Smooth muscle cell (in vitro differentiated cells): ENCODE measurements around the gene GLT8D1. TPM values are rescaled to one million over a fixed set of nuclear protein-coding genes. Genes with fewer than 3 reads are reported as not detected.

Experiments
- DNase-seq: peaks from one replicate; lab custom pipeline; 2025; ENCODE audit not compliant: unreplicated experiment; lab: John Stamatoyannopoulos, UW
- H2AFZ ChIP-seq: fragments of 200-600 bp; sonication (generic); 2 replicates; pipeline ENCODE4 v1.6.0; 2016; ENCODE audit warnings: antibody characterized with exemption, low read depth, mild to moderate bottlenecking
- H3F3A ChIP-seq: fragments of 200-600 bp; sonication (generic); 2 replicates; pipeline ENCODE4 v1.6.0; 2017; ENCODE audit warnings: antibody characterized with exemption, low read depth
- H3K27ac ChIP-seq: fragments of 200-600 bp; sonication (generic); 2 replicates; pipeline ENCODE4 v1.5.1; 2016; ENCODE audit warnings: low read depth, mild to moderate bottlenecking
- H3K27me3 ChIP-seq: fragments of 200-600 bp; sonication (generic); 2 replicates; pipeline ENCODE4 v1.6.1; 2016; ENCODE audit warnings: low read depth, mild to moderate bottlenecking
- H3K36me3 ChIP-seq: fragments of 200-600 bp; sonication (generic); 2 replicates; pipeline ENCODE4 v1.5.1; 2016; ENCODE audit warnings: low read depth
- H3K4me1 ChIP-seq: fragments of 200-600 bp; sonication (generic); 2 replicates; pipeline ENCODE4 v1.5.1; 2016; ENCODE audit warnings: low read depth
- H3K4me2 ChIP-seq: fragments of 200-600 bp; sonication (generic); 2 replicates; pipeline ENCODE4 v1.6.0; 2016; ENCODE audit warnings: mild to moderate bottlenecking
- H3K4me3 ChIP-seq: fragments of 200-600 bp; sonication (generic); 2 replicates; pipeline ENCODE4 v1.5.1; 2016; ENCODE audit warnings: mild to moderate bottlenecking
- H3K79me2 ChIP-seq: fragments of 200-600 bp; sonication (generic); 2 replicates; pipeline ENCODE4 v1.6.0; 2016; ENCODE audit warnings: low read depth, mild to moderate bottlenecking
- H3K9ac ChIP-seq: fragments of 200-600 bp; sonication (generic); 2 replicates; pipeline ENCODE4 v1.6.0; 2016; ENCODE audit warnings: low read depth
- H3K9me3 ChIP-seq: fragments of 200-600 bp; sonication (generic); replicated peaks from 2 replicates; pipeline ENCODE4 v1.5.1; 2016; ENCODE audit warnings: low read depth
- H4K20me1 ChIP-seq: fragments of 200-600 bp; sonication (generic); 2 replicates; pipeline ENCODE4 v1.6.0; 2016; ENCODE audit warnings: low read depth
- CTCF ChIP-seq: fragments of 200-600 bp; sonication (generic); IDR thresholded peaks from 2 replicates; pipeline ENCODE4 v1.5.1; 2017; ENCODE audit warnings: borderline replicate concordance, mild to moderate bottlenecking, antibody characterized with exemption; ENCODE audit not compliant: insufficient read depth, poor library complexity, severe bottlenecking
- WGBS: methylation state at CpG from one replicate; pipeline ENCODE4 v1.1.7; 2016; ENCODE audit warnings: low lambda C conversion rate; 5-methylcytosine and 5-hydroxymethylcytosine counted together
- polyA plus RNA-seq: library from polyadenylated mRNA; unstranded; fragments of >200 nt; fragmentation: Nextera tagmentation; extraction: Ambion mirVana; gene quantifications from 2 replicates; pipeline ENCODE4 v1.2.1, GENCODE V29; 2016
- total RNA-seq: library from RNA; depleted of rRNA; stranded (reverse); fragments of >200 nt; gene quantifications from 2 replicates; pipeline ENCODE4 v1.2.3, GENCODE V29; 2014

Gene GLT8D1
- total and polyA plus RNA-seq, 2 experiments from 2014 or later, result 110 to 126 TPM

- H3K4me3 ChIP-seq, result peak overlapping the region; percentile 99
- peaks cover 13% of the 10 kb centered on the region for H3K36me3 ChIP-seq
- DNase-seq, result no peak
- peak overlapping the region; percentile 97 for H3K4me2 ChIP-seq
- H3F3A ChIP-seq, result peaks cover 18% of the 10 kb centered on the region
- peaks cover 24% of the 10 kb centered on the region for H3K4me1 ChIP-seq
- H3K27ac ChIP-seq, result peak overlapping the region; percentile 96
- H4K20me1 ChIP-seq, result peaks cover 25% of the 10 kb centered on the region
- peaks cover 92% of the 10 kb centered on the region for H3K79me2 ChIP-seq
- H3K9me3 ChIP-seq, result no peaks in the 10 kb centered on the region
- no peaks in the 10 kb centered on the region for H3K27me3 ChIP-seq
- H3K9ac ChIP-seq, result no peak overlapping the region
- 95% methylated on average over 5 of the region's 5 CpGs for WGBS
- no peak overlapping the region for H2AFZ ChIP-seq
- no peak for TF ChIP-seq CTCF
Measured at GRCh38 chr3:52684184-52684583, 21.4 kb downstream of the GLT8D1 start.

- Histone ChIP-seq H3K4me3 (no peak overlapping the region), H3K79me2 (peaks cover 91% of the 10 kb centered on the region), H4K20me1 (peaks cover 25% of the 10 kb centered on the region), H3K4me2 (no peak overlapping the region), H3K27ac (no peak overlapping the region), H3K9ac (no peak overlapping the region), H3K9me3 (no peaks in the 10 kb centered on the region), H3K36me3 (peaks cover 11% of the 10 kb centered on the region), H3K27me3 (no peaks in the 10 kb centered on the region), H2AFZ (no peak overlapping the region), H3F3A (peaks cover 13% of the 10 kb centered on the region), H3K4me1 (peaks cover 24% of the 10 kb centered on the region)
- no peak for DNase-seq
- no peak for TF ChIP-seq CTCF
- 97% methylated on average over 6 of the region's 6 CpGs for WGBS
Measured at GRCh38 chr3:52683611-52684010, 22.0 kb downstream of the GLT8D1 start.

- Histone ChIP-seq H3K36me3 (peaks cover 18% of the 10 kb centered on the region), H2AFZ (no peak overlapping the region), H3K4me2 (no peak overlapping the region), H3K9me3 (no peaks in the 10 kb centered on the region), H3K27me3 (no peaks in the 10 kb centered on the region), H4K20me1 (peaks cover 22% of the 10 kb centered on the region), H3K4me3 (no peak overlapping the region), H3F3A (no peaks in the 10 kb centered on the region), H3K79me2 (peaks cover 82% of the 10 kb centered on the region), H3K9ac (peak overlapping the region; percentile 2), H3K4me1 (peaks cover 12% of the 10 kb centered on the region), H3K27ac (peak overlapping the region; percentile 37)
- no peak for DNase-seq
- TF ChIP-seq CTCF, result peak; percentile 11
Measured at GRCh38 chr3:52682016-52682415, 23.6 kb downstream of the GLT8D1 start.

- WGBS, result 92% methylated on average over 3 of the region's 3 CpGs
- DNase-seq, result no peak
- H4K20me1 ChIP-seq, result peaks cover 22% of the 10 kb centered on the region
- no peak for TF ChIP-seq CTCF
- H3K4me1 ChIP-seq, result peaks cover 8% of the 10 kb centered on the region
- peaks cover 18% of the 10 kb centered on the region for H3K36me3 ChIP-seq
- no peak overlapping the region for H3K4me2 ChIP-seq
- no peak overlapping the region for H2AFZ ChIP-seq
- peak overlapping the region; percentile 2 for H3K9ac ChIP-seq
- no peak overlapping the region for H3K4me3 ChIP-seq
- H3K9me3 ChIP-seq, result no peaks in the 10 kb centered on the region
- H3K27me3 ChIP-seq, result no peaks in the 10 kb centered on the region
- peak overlapping the region; percentile 37 for H3K27ac ChIP-seq
- H3K79me2 ChIP-seq, result peaks cover 78% of the 10 kb centered on the region
- H3F3A ChIP-seq, result no peaks in the 10 kb centered on the region
Measured at GRCh38 chr3:52681596-52681995, 24.0 kb downstream of the GLT8D1 start.
